Measurements from ENCODE around the gene PROM1. TPM values are rescaled to one million over a fixed set of nuclear protein-coding genes. Genes with fewer than 3 reads are reported as not detected.

Gene PROM1
- total and polyA plus RNA-seq, 4 donors = 1.2 to 5.2 (median 3.7) TPM

- H3K4me3 ChIP-seq (ENCODE audit: low read depth in 1 of 3, low read length in 3 of 3) = no peak overlapping the region
- H3K4me1 ChIP-seq (ENCODE audit: control insufficient read depth in 4 of 4, insufficient read depth in 4 of 4, low read length in 3 of 4) = peaks cover 6 to 23% (median 18%) of the 10 kb centered on the region in 4 donors
- H3K27me3 ChIP-seq (ENCODE audit: control insufficient read depth in 4 of 4, insufficient read depth in 4 of 4, low read length in 3 of 4) = peaks cover 0 to 9% (median 1%) of the 10 kb centered on the region in 4 donors
- no peaks in the 10 kb centered on the region for H3K9me3 ChIP-seq (ENCODE audit: control insufficient read depth in 4 of 4, low read length in 3 of 4)
- H3K27ac ChIP-seq (ENCODE audit: low read depth in 1 of 2, low read length in 2 of 2) = no peak overlapping the region
- 77% methylated on average over 1 of the region's 1 CpG for WGBS
- TF ChIP-seq JUND (IDR thresholded peaks at IDR 0.05) (no peak), FOXA2 (IDR thresholded peaks at IDR 0.05) (no peak), YY1 (IDR thresholded peaks at IDR 0.05) (no peak), CTCF (IDR thresholded peaks at IDR 0.05; ENCODE audit: low read depth, low read length, missing input control) (no peak), ZBTB33 (IDR thresholded peaks at IDR 0.05) (no peak), HNF4G (IDR thresholded peaks at IDR 0.05) (no peak), RXRA (IDR thresholded peaks at IDR 0.05) (no peak), HNF4A (conservative IDR thresholded peaks at IDR 0.05) (no peak)
- no peak overlapping the region for H3K9ac ChIP-seq (ENCODE audit: low read depth in 1 of 2, low read length in 2 of 2)
- no peak for DNase-seq (ENCODE audit: low spot score)
- H3K36me3 ChIP-seq (ENCODE audit: control insufficient read depth in 4 of 4, insufficient read depth in 3 of 4, low read depth in 1 of 4, low read length in 3 of 4) = no peaks in the 10 kb centered on the region
These were observed 4.8 kb downstream of the PROM1 start for GRCh38 chr4:16079046-16079445.

GRCh38 chr4:16078195-16078760, 5.5 kb downstream of the PROM1 start:
- Histone ChIP-seq H3K36me3 (ENCODE audit: control insufficient read depth in 4 of 4, insufficient read depth in 3 of 4, low read depth in 1 of 4, low read length in 3 of 4) (no peaks in the 10 kb centered on the region), H3K4me1 (ENCODE audit: control insufficient read depth in 4 of 4, insufficient read depth in 4 of 4, low read length in 3 of 4) (peaks cover 2 to 15% (median 14%) of the 10 kb centered on the region in 4 donors), H3K27ac (ENCODE audit: low read depth in 1 of 2, low read length in 2 of 2) (no peak overlapping the region), H3K27me3 (ENCODE audit: control insufficient read depth in 4 of 4, insufficient read depth in 4 of 4, low read length in 3 of 4) (peaks cover 0 to 6% (median 1%) of the 10 kb centered on the region in 4 donors), H3K4me3 (ENCODE audit: low read depth in 1 of 3, low read length in 3 of 3) (no peak overlapping the region), H3K9me3 (ENCODE audit: control insufficient read depth in 4 of 4, low read length in 3 of 4) (no peaks in the 10 kb centered on the region), H3K9ac (ENCODE audit: low read depth in 1 of 2, low read length in 2 of 2) (no peak overlapping the region)
- DNase-seq (ENCODE audit: low spot score) = no peak
- 87% methylated on average over 4 of the region's 4 CpGs for WGBS
- TF ChIP-seq YY1 (IDR thresholded peaks at IDR 0.05) (no peak), EGR1 (IDR thresholded peaks at IDR 0.05; ENCODE audit: low read depth in 2 of 2) (no peak), HNF4A (conservative IDR thresholded peaks at IDR 0.05) (no peak), CTCF (IDR thresholded peaks at IDR 0.05; ENCODE audit: low read depth, low read length, missing input control) (no peak), RAD21 (IDR thresholded peaks at IDR 0.05) (no peak)

GRCh38 chr4:16077786-16078185, 6.0 kb downstream of the PROM1 start:
- Histone ChIP-seq H3K4me1 (ENCODE audit: control insufficient read depth in 4 of 4, insufficient read depth in 4 of 4, low read length in 3 of 4) (peaks cover 0 to 11% (median 10%) of the 10 kb centered on the region in 4 donors), H3K27ac (ENCODE audit: low read depth in 1 of 2, low read length in 2 of 2) (no peak overlapping the region), H3K36me3 (ENCODE audit: control insufficient read depth in 4 of 4, insufficient read depth in 3 of 4, low read depth in 1 of 4, low read length in 3 of 4) (no peaks in the 10 kb centered on the region), H3K9ac (ENCODE audit: low read depth in 1 of 2, low read length in 2 of 2) (no peak overlapping the region), H3K4me3 (ENCODE audit: low read depth in 1 of 3, low read length in 3 of 3) (no peak overlapping the region), H3K9me3 (ENCODE audit: control insufficient read depth in 4 of 4, low read length in 3 of 4) (no peaks in the 10 kb centered on the region), H3K27me3 (ENCODE audit: control insufficient read depth in 4 of 4, insufficient read depth in 4 of 4, low read length in 3 of 4) (peaks cover 0 to 3% (median under 1%) of the 10 kb centered on the region in 4 donors)
- TF ChIP-seq FOXA1 (IDR thresholded peaks at IDR 0.05) (no peak), SP1 (IDR thresholded peaks at IDR 0.05) (no peak), FOXA2 (IDR thresholded peaks at IDR 0.05) (no peak), ATF3 (IDR thresholded peaks at IDR 0.05) (no peak), ZBTB33 (IDR thresholded peaks at IDR 0.05) (no peak), MAX (IDR thresholded peaks at IDR 0.05) (no peak)
- 64% methylated on average over 4 of the region's 4 CpGs for WGBS
- DNase-seq (ENCODE audit: low spot score) = no peak
